Measurements from ENCODE around the gene ABHD11.

DNA sequence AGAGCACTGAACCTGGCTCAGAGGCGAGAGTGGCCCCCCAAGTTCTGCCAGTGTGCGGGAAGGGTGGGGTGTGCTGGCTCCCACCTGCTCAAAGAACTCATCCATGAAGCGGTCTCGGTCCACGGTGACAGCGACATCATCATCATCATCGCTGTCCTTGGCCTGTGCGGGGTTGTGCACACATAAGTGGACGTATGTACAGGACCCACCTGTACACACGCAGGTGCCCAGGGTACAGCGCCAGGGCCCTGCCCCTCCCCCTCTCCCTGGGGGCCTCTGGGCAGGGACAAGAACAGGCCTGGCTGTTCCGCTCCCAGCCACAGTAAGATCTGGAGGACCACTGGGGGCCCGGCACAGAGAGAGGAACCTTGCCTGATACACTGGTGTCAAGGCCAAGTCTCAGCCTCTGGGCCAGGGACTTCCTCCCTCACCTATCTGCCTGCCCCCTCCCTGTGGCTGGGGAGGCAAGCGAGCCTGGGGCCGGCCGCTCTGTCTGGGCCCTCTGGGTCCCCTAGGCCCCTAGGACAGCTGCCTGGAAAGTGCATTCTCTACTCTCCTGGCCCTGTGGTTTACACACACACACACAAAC is 29.5 kb downstream of the ABHD11 start:
- TF ChIP-seq, protein P1, sequence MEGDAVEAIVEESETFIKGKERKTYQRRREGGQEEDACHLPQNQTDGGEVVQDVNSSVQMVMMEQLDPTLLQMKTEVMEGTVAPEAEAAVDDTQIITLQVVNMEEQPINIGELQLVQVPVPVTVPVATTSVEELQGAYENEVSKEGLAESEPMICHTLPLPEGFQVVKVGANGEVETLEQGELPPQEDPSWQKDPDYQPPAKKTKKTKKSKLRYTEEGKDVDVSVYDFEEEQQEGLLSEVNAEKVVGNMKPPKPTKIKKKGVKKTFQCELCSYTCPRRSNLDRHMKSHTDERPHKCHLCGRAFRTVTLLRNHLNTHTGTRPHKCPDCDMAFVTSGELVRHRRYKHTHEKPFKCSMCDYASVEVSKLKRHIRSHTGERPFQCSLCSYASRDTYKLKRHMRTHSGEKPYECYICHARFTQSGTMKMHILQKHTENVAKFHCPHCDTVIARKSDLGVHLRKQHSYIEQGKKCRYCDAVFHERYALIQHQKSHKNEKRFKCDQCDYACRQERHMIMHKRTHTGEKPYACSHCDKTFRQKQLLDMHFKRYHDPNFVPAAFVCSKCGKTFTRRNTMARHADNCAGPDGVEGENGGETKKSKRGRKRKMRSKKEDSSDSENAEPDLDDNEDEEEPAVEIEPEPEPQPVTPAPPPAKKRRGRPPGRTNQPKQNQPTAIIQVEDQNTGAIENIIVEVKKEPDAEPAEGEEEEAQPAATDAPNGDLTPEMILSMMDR (IDR thresholded peaks at IDR 0.05; ENCODE audit: low read depth, low read length, poor library complexity, severe bottlenecking), result no peak
- TF ChIP-seq EZH2phosphoT487 (IDR thresholded peaks at IDR 0.05; ENCODE audit: borderline replicate concordance, low read length), result no peak

Measured in DOHH2 (cell line).